Neuronal stem cell (in vitro differentiated cells): ENCODE results near the gene PIAS3.

Experiments
- DNase-seq: peaks from one replicate; pipeline ENCODE4 v3.0.0-alpha.2; 2013; ENCODE audit warnings: low spot score
- H2AFZ ChIP-seq: one replicate; pipeline ENCODE4 v1.6.1; 2013; ENCODE audit warnings: mild to moderate bottlenecking, low read length, inconsistent platforms
- H2AK5ac ChIP-seq: 2 replicates; pipeline ENCODE4 v1.6.1; 2013; ENCODE audit warnings: low read depth, mild to moderate bottlenecking, inconsistent platforms, low read length, moderate library complexity, mixed read lengths
- H2BK120ac ChIP-seq: 2 replicates; pipeline ENCODE4 v1.6.1; 2013; ENCODE audit warnings: low read depth, mild to moderate bottlenecking, inconsistent platforms, low read length, moderate library complexity, mixed read lengths
- H2BK12ac ChIP-seq: one replicate; pipeline ENCODE4 v1.6.1; 2013; ENCODE audit warnings: low read length, inconsistent platforms
- H2BK15ac ChIP-seq: 2 replicates; pipeline ENCODE4 v1.6.1; 2013; ENCODE audit warnings: mild to moderate bottlenecking, low read length, inconsistent platforms, mixed read lengths
- H2BK5ac ChIP-seq: one replicate; pipeline ENCODE4 v1.6.1; 2013; ENCODE audit warnings: inconsistent platforms, mild to moderate bottlenecking, low read length, moderate library complexity
- H3K14ac ChIP-seq: one replicate; pipeline ENCODE4 v1.6.1; 2013; ENCODE audit warnings: low read length, inconsistent platforms
- H3K18ac ChIP-seq: 2 replicates; pipeline ENCODE4 v1.6.1; 2013; ENCODE audit warnings: low read length, inconsistent platforms
- H3K23ac ChIP-seq: 2 replicates; pipeline ENCODE4 v1.6.1; 2013; ENCODE audit warnings: low read depth, mild to moderate bottlenecking, mixed read lengths, low read length, inconsistent platforms; ENCODE audit not compliant: poor library complexity
- H3K27ac ChIP-seq: replicated peaks from 3 replicates; pipeline ENCODE4 v1.5.1; 2013; ENCODE audit warnings: low read length, inconsistent platforms
- H3K27me3 ChIP-seq, 3 experiments: 2 replicates each; pipeline ENCODE4 v1.6.1; 2013; ENCODE audit warnings: low read length in 3 of 3, mild to moderate bottlenecking in 2 of 3, inconsistent platforms in 1 of 3, low read depth in 1 of 3, mixed read lengths in 1 of 3, moderate library complexity in 1 of 3; ENCODE audit not compliant: control insufficient read depth in 3 of 3, insufficient read depth in 3 of 3
- H3K36me3 ChIP-seq, 2 donors: replicated peaks in 1 of 2; 2 replicates each; pipeline ENCODE4 v1.6.1; 2013; ENCODE audit warnings: low read length in 2 of 2; ENCODE audit not compliant: control insufficient read depth in 2 of 2, insufficient read depth in 2 of 2
- H3K4ac ChIP-seq: 2 replicates; pipeline ENCODE4 v1.6.1; 2013; ENCODE audit warnings: inconsistent platforms, mild to moderate bottlenecking, low read length, moderate library complexity
- H3K4me1 ChIP-seq, 2 donors: 1 replicate in 1 of 2; 2 replicates in 1 of 2; pipeline ENCODE4 v1.6.1; 2013; ENCODE audit warnings: low read length in 2 of 2, low read depth in 1 of 2; ENCODE audit not compliant: control insufficient read depth in 2 of 2, insufficient read depth in 1 of 2
- H3K4me2 ChIP-seq: one replicate; pipeline ENCODE4 v1.6.1; 2013; ENCODE audit warnings: mild to moderate bottlenecking, low read length, inconsistent platforms; ENCODE audit not compliant: insufficient read depth, poor library complexity, severe bottlenecking
- H3K4me3 ChIP-seq, 2 donors: 2 replicates each; pipeline ENCODE4 v1.5.1; 2013; ENCODE audit warnings: low read length in 2 of 2, mild to moderate bottlenecking in 2 of 2, inconsistent platforms in 1 of 2, moderate library complexity in 1 of 2
- H3K79me1 ChIP-seq: one replicate; pipeline ENCODE4 v1.6.1; 2013; ENCODE audit warnings: low read depth, mild to moderate bottlenecking, inconsistent platforms, low read length, moderate library complexity
- H3K9ac ChIP-seq: one replicate; pipeline ENCODE4 v1.6.1; 2013; ENCODE audit warnings: mild to moderate bottlenecking, low read depth, low read length, inconsistent platforms; ENCODE audit not compliant: poor library complexity
- H3K9me3 ChIP-seq, 2 donors: replicated peaks in 1 of 2; 2 replicates each; pipeline versions ENCODE3 to v1.6.1; 2013; ENCODE audit warnings: low read length in 2 of 2, mild to moderate bottlenecking in 2 of 2, inconsistent platforms in 1 of 2, low read depth in 1 of 2, mixed read lengths in 1 of 2, moderate library complexity in 1 of 2; ENCODE audit not compliant: control insufficient read depth in 2 of 2, insufficient read depth in 1 of 2
- H4K8ac ChIP-seq: one replicate; pipeline ENCODE4 v1.6.1; 2013; ENCODE audit warnings: low read depth, mild to moderate bottlenecking, inconsistent platforms, low read length, moderate library complexity
- H4K91ac ChIP-seq: one replicate; pipeline ENCODE4 v1.6.1; 2013; ENCODE audit warnings: low read length, low read depth, mild to moderate bottlenecking, inconsistent platforms; ENCODE audit not compliant: poor library complexity
- WGBS, 2 donors: extraction: QIAGEN DNeasy Blood & Tissue Kit; methylation state at CpG; one replicate each; pipeline ENCODE4 v1.1.7; 2013; ENCODE audit warnings: missing lambda C conversion rate in 2 of 2, mixed read lengths in 1 of 2; ENCODE audit not compliant: insufficient read length in 2 of 2, insufficient replicate concordance in 1 of 2; ENCODE audit errors: extremely low coverage in 2 of 2; 5-methylcytosine and 5-hydroxymethylcytosine counted together

The PIAS3 gene

DNA sequence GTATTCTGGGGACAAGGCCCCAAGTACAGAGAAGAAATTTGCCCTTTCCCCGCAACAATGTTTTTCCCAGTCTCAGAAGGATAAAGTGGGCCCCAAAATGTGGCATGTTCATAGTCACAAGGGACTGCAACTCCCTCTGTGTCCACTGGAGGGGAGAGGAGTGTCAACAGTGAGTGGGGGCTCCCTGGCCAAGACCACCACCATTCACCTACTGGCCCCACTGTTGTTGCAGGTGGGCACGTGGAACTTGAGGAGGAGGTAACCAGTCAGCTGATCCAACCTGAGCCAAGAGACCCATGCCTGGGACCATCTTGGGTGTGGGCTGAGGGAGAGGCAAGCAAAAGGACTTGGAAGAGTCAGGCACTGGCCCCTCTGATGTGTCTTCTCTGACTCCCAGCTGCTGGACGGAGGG, 12.7 kb downstream of the PIAS3 start:
- Histone ChIP-seq H3K9ac (peak overlapping the region; percentile 83), H4K8ac (no peak overlapping the region), H3K4me2 (peak overlapping the region; percentile 99), H3K14ac (no peak overlapping the region), H3K36me3 (peaks cover 29 to 66% of the 10 kb centered on the region in 2 donors), H2AFZ (peak overlapping the region; percentile 95), H2BK12ac (no peak overlapping the region), H3K18ac (peak overlapping the region; percentile 97), H2BK5ac (no peak overlapping the region), H2AK5ac (peak overlapping the region; percentile 61), H4K91ac (no peak overlapping the region), H3K23ac (peak overlapping the region; percentile 56), H3K4me1 (peaks cover 0 to 4% of the 10 kb centered on the region in 2 donors), H3K27ac (no peak overlapping the region), H2BK120ac (peak overlapping the region; percentile 85), H3K27me3 (no peaks in the 10 kb centered on the region), H3K9me3 (peaks cover 0 to 2% of the 10 kb centered on the region in 2 donors), H3K4ac (no peak overlapping the region), H2BK15ac (peak overlapping the region; percentile 88), H3K4me3 (peak overlapping the region; percentile 46 to 85), H3K79me1 (no peaks in the 10 kb centered on the region)
- DNase-seq = peak; percentile 32
- no CpG with 5 or more reads among the region's 3 CpGs for WGBS, 2 donors

DNA sequence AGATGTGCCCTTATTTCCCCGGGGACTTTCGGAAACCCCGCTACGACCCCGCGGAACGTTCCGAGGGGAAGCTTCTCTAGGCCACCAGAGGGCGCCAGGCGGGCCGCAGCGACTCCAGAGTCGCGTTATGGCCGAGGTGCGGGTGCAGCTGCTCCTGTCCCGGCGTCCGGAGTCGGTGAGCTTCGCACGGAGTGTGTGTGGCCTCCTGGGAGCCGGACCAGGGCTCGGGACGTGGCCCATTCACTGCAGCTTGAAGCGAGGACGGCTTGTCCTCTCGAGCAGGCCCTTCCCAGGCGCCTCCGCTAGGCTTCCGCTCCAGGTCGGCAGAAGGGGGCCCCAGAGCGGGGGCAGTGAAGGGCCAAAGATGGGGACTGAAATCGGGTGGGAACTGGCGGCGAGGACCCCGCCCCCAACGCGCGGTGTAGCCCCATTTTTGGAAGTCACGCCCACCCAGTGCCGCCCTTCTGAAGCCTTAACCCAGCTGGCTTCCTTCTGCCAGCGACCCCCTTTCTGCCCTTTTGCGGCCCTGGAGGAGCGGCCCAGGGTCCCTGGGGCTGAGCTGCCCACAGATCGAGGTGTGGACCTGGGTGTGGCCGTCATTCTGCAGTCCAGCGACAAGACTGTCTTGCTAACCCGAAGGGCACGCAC, 13.2 kb downstream of the PIAS3 start, which contains the start of gene NUDT17:
Gene NUDT17, plus strand, starts transcription at position 117 of the 648 bp plus-strand sequence. Its CDS starts 11 bp downstream, at position 128.
- DNase-seq = peak; percentile 75
- Histone ChIP-seq H3K4ac (peak within 1 kb of the TSS; percentile 12), H2BK120ac (peak within 1 kb of the TSS; percentile 85), H3K4me1 (peaks cover 0 to 4% of the 10 kb centered on the region in 2 donors), H3K79me1 (no peaks in the 10 kb centered on the region), H3K4me2 (peak within 1 kb of the TSS; percentile 99), H2BK5ac (peak within 1 kb of the TSS; percentile 49), H4K8ac (no peak within 1 kb of the TSS), H2AFZ (peak within 1 kb of the TSS; percentile 95), H3K9ac (peak within 1 kb of the TSS; percentile 83), H3K18ac (peak within 1 kb of the TSS; percentile 97), H3K27me3 (no peaks in the 10 kb centered on the region), H2BK15ac (peak within 1 kb of the TSS; percentile 88), H2BK12ac (no peak within 1 kb of the TSS), H2AK5ac (peak within 1 kb of the TSS; percentile 61), H3K14ac (peak within 1 kb of the TSS; percentile 94), H4K91ac (no peak within 1 kb of the TSS), H3K9me3 (peaks cover 0 to 2% of the 10 kb centered on the region in 2 donors), H3K4me3 (peak within 1 kb of the TSS; percentile 46 to 85), H3K36me3 (peaks cover 30 to 66% of the 10 kb centered on the region in 2 donors), H3K23ac (peak within 1 kb of the TSS; percentile 56), H3K27ac (peak within 1 kb of the TSS; percentile 39)
- WGBS, 2 donors = no CpG with 5 or more reads among the region's 50 CpGs

DNA sequence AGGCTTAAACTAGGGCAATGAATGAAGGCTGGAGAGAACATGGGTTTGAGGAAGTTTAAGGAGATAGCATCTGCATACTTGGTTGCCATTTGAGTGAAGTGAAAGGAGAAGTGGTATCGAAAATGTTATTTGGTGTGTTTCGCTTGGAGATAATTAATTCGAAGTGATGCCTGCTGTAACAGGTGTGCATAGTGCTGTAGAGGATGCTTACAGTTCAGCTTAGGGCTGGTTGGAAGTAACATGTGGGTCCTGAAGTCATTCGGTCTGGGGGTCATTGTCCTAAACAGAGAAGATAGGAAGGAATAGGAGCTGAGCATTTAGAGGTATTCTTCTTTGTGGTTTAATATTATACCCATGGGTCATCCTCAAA, 13.8 kb downstream of the PIAS3 start:
- Histone ChIP-seq H3K4me1 (peaks cover 0 to 4% of the 10 kb centered on the region in 2 donors), H3K79me1 (no peaks in the 10 kb centered on the region), H2BK15ac (no peak overlapping the region), H3K27ac (no peak overlapping the region), H2AFZ (peak overlapping the region; percentile 95), H3K9ac (no peak overlapping the region), H3K4ac (no peak overlapping the region), H2BK12ac (no peak overlapping the region), H3K27me3 (no peaks in the 10 kb centered on the region), H3K18ac (no peak overlapping the region), H3K9me3 (no peaks in the 10 kb centered on the region), H3K23ac (no peak overlapping the region), H3K36me3 (peaks cover 25 to 65% of the 10 kb centered on the region in 2 donors), H2BK5ac (no peak overlapping the region), H4K8ac (no peak overlapping the region), H3K4me3 (no peak overlapping the region), H3K4me2 (peak overlapping the region; percentile 99), H3K14ac (no peak overlapping the region), H2BK120ac (no peak overlapping the region), H4K91ac (no peak overlapping the region), H2AK5ac (no peak overlapping the region)
- DNase-seq = no peak
- WGBS, 2 donors = no CpG with 5 or more reads among the region's 4 CpGs

DNA sequence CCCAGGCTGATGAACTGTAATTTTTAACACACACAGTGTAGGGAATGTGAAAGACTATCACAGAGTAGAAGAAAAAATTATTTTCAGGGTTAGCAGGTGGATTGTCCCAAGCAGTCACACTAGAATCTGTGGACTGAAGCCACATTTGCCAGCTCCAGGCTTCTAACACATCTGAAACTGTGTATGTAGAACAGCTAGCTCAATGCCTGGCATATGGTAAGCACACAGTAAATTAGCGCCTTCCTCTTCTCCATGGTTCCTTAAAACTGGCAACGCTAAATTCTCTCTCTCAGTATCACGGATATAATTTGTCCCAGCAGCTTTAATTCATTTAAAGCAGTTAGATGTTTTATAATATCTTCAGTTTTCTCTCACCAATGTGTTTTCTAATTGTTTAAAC, 15.8 kb downstream of the PIAS3 start:
- no peak overlapping the region for H4K8ac ChIP-seq
- H3K79me1 ChIP-seq = no peaks in the 10 kb centered on the region
- H2BK5ac ChIP-seq = no peak overlapping the region
- H3K23ac ChIP-seq = no peak overlapping the region
- no peak overlapping the region for H3K4me2 ChIP-seq
- no peak overlapping the region for H2AK5ac ChIP-seq
- no peak overlapping the region for H3K9ac ChIP-seq
- no peak overlapping the region for H3K4ac ChIP-seq
- WGBS, 2 donors = no CpG with 5 or more reads among the region's 3 CpGs
- H4K91ac ChIP-seq = no peak overlapping the region
- H3K27me3 ChIP-seq = no peaks in the 10 kb centered on the region
- no peak overlapping the region for H2BK120ac ChIP-seq
- H3K36me3 ChIP-seq = peaks cover 16 to 67% of the 10 kb centered on the region in 2 donors
- no peak overlapping the region for H3K27ac ChIP-seq
- H3K4me3 ChIP-seq = no peak overlapping the region
- no peaks in the 10 kb centered on the region for H3K9me3 ChIP-seq
- no peak overlapping the region for H2BK15ac ChIP-seq
- no peak for DNase-seq
- peaks cover 0 to 4% of the 10 kb centered on the region in 2 donors for H3K4me1 ChIP-seq
- no peak overlapping the region for H2BK12ac ChIP-seq
- H3K18ac ChIP-seq = no peak overlapping the region
- no peak overlapping the region for H2AFZ ChIP-seq
- H3K14ac ChIP-seq = no peak overlapping the region
